ENCODE data around the gene BAZ2B. TPM values are rescaled to one million over a fixed set of nuclear protein-coding genes. Genes with fewer than 3 reads are reported as not detected.

Gene BAZ2B
- total and polyA plus RNA-seq, 9 of the 15 experiments (the other 6 are each of a cell fraction or from before 2014, with no cell fraction given): 7.5 to 38.6 (median 19.8) TPM

DNA sequence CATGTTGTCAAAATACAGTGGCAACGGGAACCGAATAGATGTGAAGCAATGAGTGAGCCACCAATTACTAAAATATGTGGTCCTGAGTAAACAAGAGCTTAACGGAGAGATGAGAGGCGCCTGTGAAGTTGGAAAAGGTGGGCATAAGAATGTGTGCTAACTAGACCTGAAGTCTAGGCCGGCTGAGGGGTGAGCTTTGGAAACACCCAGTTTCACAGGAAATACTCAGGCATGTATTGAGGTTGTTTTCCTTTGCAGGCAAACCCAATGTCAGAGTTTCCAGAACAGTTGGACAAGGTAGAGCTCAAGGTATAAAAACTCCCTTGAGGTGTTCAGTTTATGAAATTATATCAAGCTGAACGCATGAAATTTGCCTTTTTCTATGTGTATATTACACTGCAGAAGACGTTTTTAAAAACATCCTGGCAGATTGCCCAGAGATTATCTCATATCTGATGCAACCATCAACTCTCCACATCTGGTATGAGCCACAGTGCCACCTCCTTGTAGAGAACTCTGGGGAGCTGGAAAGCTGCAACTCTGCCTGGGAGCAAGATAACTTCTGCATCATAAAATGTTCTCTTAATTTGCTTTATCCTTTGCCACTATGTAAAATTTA lies 325.9 kb downstream of the BAZ2B start (continued):
- TF ChIP-seq, protein P1, sequence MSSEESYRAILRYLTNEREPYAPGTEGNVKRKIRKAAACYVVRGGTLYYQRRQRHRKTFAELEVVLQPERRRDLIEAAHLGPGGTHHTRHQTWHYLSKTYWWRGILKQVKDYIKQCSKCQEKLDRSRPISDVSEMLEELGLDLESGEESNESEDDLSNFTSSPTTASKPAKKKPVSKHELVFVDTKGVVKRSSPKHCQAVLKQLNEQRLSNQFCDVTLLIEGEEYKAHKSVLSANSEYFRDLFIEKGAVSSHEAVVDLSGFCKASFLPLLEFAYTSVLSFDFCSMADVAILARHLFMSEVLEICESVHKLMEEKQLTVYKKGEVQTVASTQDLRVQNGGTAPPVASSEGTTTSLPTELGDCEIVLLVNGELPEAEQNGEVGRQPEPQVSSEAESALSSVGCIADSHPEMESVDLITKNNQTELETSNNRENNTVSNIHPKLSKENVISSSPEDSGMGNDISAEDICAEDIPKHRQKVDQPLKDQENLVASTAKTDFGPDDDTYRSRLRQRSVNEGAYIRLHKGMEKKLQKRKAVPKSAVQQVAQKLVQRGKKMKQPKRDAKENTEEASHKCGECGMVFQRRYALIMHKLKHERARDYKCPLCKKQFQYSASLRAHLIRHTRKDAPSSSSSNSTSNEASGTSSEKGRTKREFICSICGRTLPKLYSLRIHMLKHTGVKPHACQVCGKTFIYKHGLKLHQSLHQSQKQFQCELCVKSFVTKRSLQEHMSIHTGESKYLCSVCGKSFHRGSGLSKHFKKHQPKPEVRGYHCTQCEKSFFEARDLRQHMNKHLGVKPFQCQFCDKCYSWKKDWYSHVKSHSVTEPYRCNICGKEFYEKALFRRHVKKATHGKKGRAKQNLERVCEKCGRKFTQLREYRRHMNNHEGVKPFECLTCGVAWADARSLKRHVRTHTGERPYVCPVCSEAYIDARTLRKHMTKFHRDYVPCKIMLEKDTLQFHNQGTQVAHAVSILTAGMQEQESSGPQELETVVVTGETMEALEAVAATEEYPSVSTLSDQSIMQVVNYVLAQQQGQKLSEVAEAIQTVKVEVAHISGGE (CRISPR knock-in tag; IDR thresholded peaks at IDR 0.05): no peak
- TF ChIP-seq CBFA2T3 (IDR thresholded peaks at IDR 0.05): no peak
- no peak for TF ChIP-seq ZNF696 (CRISPR knock-in tag; conservative IDR thresholded peaks at IDR 0.05)
- no peak for TF ChIP-seq SP2 (IDR thresholded peaks at IDR 0.05; ENCODE audit: extremely low read depth, low read depth, low read length, poor library complexity, severe bottlenecking)
- no peak for TF ChIP-seq CBFB (CRISPR knock-in tag; IDR thresholded peaks at IDR 0.05)
- TF ChIP-seq, protein P2, sequence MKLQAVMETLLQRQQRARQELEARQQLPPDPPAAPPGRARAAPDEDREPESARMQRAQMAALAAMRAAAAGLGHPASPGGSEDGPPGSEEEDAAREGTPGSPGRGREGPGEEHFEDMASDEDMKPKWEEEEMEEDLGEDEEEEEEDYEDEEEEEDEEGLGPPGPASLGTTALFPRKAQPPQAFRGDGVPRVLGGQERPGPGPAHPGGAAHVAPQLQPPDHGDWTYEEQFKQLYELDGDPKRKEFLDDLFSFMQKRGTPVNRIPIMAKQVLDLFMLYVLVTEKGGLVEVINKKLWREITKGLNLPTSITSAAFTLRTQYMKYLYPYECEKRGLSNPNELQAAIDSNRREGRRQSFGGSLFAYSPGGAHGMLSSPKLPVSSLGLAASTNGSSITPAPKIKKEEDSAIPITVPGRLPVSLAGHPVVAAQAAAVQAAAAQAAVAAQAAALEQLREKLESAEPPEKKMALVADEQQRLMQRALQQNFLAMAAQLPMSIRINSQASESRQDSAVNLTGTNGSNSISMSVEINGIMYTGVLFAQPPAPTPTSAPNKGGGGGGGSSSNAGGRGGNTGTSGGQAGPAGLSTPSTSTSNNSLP (IDR thresholded peaks at IDR 0.05; ENCODE audit: borderline replicate concordance, low read depth, low read length): no peak
- TF ChIP-seq CHD1 (IDR thresholded peaks at IDR 0.05; ENCODE audit: low read length): no peak
- TF ChIP-seq BACH1 (tag; IDR thresholded peaks at IDR 0.05): no peak
- no peak; the same call in 1 of the 2 replicates for TF ChIP-seq FOSL1 (tag; conservative IDR thresholded peaks at IDR 0.05)
- TF ChIP-seq, protein P3, sequence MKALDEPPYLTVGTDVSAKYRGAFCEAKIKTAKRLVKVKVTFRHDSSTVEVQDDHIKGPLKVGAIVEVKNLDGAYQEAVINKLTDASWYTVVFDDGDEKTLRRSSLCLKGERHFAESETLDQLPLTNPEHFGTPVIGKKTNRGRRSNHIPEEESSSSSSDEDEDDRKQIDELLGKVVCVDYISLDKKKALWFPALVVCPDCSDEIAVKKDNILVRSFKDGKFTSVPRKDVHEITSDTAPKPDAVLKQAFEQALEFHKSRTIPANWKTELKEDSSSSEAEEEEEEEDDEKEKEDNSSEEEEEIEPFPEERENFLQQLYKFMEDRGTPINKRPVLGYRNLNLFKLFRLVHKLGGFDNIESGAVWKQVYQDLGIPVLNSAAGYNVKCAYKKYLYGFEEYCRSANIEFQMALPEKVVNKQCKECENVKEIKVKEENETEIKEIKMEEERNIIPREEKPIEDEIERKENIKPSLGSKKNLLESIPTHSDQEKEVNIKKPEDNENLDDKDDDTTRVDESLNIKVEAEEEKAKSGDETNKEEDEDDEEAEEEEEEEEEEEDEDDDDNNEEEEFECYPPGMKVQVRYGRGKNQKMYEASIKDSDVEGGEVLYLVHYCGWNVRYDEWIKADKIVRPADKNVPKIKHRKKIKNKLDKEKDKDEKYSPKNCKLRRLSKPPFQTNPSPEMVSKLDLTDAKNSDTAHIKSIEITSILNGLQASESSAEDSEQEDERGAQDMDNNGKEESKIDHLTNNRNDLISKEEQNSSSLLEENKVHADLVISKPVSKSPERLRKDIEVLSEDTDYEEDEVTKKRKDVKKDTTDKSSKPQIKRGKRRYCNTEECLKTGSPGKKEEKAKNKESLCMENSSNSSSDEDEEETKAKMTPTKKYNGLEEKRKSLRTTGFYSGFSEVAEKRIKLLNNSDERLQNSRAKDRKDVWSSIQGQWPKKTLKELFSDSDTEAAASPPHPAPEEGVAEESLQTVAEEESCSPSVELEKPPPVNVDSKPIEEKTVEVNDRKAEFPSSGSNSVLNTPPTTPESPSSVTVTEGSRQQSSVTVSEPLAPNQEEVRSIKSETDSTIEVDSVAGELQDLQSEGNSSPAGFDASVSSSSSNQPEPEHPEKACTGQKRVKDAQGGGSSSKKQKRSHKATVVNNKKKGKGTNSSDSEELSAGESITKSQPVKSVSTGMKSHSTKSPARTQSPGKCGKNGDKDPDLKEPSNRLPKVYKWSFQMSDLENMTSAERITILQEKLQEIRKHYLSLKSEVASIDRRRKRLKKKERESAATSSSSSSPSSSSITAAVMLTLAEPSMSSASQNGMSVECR (CRISPR knock-in tag; IDR thresholded peaks at IDR 0.05): no peak
- TF ChIP-seq ZNF668 (CRISPR knock-in tag; IDR thresholded peaks at IDR 0.05): no peak
- TF ChIP-seq CC2D1A (IDR thresholded peaks at IDR 0.05): no peak
- TF ChIP-seq KHSRP (IDR thresholded peaks at IDR 0.05): no peak
- peak; percentile 17 for TF ChIP-seq CCNT2 (IDR thresholded peaks at IDR 0.05; ENCODE audit: borderline replicate concordance, extremely low read depth, insufficient read length, low read depth, low read length)
- peak; percentile 38; the same call in 1 of the 2 replicates for TF ChIP-seq SMARCE1 (IDR thresholded peaks at IDR 0.05)
- no peak for TF ChIP-seq ZNF444 (CRISPR knock-in tag; IDR thresholded peaks at IDR 0.05)

Data from K562 (cell line).